NCI-H187 (cell line): Measurements from ENCODE around the gene PPP3CA.
"Not testable (repeated sequence)": the region's sequence is repeated elsewhere in the genome, so short reads cannot be mapped to it uniquely, and the experiment has no call there.

Source experiments
- DNase-seq, 2 experiments: peaks; one replicate each; lab custom pipeline; 2025; lab: John Stamatoyannopoulos, UW

Gene PPP3CA

DNA sequence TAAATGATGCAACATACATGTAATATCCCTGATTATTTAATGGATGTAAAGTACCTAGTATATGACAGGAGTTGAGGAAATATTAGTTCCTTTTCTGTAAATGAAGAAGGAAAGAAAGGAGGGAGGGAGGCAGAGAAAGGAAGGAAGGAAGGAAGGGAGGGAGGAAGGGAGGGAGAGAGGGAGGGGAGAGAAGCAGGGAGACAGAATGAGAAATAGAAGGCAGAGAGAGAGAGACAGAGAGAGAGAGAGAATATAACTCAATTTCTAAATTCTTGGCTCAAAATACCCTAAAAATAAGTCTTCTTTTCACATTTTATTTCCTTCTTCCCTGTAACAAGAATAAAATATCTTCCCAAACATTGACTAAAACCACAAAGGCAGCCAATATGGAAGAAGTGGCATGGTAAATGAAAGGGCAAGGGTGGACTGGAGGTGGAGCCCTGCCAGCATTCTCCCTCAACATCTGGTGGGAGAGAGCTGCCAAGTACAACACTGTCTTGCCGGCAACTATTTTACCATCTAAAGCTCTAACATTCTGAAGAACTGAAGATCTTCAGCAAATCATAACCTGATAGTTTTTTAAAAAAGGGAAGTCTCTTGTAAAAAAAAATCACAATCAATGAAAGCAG, 245.1 kb downstream of the PPP3CA start:
- DNase-seq: no peak

DNA sequence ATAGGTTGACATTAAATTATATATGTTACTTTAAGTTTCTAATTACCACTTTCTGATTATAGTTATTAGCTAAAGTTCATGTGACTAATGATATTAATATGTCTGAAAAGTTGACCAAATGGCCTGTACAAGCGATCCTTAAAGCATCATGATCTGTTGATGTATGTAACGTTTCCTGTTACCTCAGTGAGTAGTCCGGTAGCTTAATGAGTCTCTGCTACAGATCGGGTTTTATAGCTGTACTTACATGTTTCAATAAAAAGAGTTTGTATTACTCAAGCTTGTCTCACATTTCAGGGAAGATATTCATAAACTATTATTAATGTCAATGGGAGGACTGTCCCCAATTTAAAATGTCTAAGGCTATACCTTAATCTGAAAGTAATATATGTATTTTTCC, 246.3 kb downstream of the PPP3CA start:
- no peak for DNase-seq

DNA sequence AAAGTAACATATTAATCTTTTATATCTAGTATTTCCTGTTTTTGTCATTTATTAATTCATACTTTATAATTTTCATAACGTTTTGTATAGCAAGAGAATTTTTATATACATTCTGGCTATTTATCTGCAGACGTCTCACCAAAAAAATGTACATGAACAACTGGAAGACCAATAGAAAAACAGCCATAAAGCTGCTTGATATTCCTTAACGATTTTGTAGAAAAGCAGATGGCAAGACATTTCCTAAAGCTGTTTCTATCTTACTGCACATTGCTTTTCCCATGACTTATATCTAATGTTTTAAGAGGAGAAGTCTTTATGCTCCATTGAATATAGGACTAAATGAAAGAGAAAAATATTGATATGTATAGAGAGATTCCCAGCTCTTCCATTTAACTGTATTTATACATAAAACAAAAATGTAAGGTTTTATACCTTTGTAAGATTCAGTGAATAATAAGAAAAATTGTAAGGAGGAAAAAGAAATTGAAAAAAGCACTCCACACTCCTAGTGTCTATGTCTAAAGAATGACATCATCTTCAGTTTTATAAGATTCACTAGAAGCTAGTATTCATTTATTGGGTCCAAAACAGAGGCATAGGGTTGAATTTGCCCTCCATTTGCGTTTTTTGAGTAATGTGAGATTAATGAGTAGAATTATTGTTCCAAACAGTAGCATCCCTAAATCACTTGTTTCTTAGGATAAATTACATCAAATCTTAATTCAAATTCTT, 248.5 kb downstream of the PPP3CA start:
- DNase-seq: no peak

DNA sequence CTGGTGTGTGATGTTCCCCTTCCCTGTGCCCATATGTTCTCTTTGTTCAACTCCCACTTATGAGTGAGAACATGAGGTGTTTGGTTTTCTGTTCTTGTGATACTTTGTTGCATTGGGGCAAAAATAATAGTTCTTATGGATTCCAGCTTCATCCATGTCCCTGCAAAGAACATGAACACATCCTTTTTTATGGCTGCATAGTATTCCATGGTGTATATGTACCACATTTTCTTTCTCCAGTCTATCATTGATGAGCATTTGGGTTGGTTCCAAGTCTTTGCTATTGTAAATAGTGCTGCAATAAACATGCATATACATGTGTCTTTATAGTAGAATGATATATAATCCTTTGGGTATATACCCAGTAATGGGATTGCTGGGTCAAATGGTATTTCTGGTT, 254.7 kb downstream of the PPP3CA start:
- not testable (repeated sequence) for DNase-seq

DNA sequence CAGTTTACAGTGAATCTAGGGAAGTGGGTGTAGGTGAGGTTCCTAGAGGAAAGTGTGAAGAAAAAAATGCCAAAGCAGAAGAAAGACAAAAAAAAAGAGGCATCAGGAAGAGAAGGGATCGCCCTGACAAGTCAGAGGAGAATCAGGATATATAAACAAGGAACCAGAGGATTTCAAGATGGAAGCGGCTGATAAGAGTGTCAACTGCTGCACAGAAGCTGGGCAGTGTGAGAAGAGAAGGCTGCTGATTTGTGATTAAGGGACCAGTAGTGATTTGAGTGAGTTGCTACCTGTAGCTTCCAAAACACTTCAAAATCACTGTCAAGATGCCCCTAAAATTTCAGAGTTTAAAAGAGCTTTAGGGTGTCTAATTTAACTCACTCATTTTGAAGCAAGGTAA, 258.2 kb downstream of the PPP3CA start:
- no peak for DNase-seq

DNA sequence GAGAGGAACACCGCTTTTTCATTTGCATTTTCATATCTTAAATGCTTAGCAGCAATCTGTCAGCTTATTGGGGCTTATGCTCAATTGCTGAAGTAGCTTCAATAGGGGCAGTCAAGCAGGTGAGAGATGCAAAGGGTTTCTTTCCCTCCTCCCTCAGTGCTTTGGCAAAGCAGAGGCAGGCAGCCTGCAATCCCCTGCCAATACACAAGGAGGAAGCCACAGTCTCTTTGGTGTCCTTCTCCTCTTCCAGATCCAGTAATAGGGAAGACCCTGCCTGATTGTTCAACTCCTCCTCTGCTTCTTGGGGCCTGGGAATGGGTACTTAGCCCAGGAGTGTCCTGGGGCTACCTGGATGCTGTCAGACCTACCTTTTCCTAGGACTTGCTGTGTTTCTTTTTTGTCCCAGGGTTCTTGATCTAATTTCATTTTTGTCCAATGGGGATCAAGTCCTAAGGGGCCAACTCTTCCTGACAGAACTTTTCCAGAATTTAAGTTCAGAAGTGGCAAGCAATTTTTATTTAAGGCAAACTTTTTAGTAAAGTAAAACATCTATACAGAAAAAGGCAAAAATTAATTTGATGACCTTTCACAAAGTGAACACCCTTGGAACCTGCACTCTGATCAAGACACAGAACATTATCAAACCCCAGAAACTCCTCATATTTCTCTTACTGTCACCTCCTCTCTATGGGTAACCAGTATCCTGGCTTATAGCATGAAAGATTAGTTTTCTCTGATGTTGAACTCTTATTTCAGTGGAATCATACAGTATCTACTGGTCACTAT, 260.3 kb downstream of the PPP3CA start:
- DNase-seq: no peak

DNA sequence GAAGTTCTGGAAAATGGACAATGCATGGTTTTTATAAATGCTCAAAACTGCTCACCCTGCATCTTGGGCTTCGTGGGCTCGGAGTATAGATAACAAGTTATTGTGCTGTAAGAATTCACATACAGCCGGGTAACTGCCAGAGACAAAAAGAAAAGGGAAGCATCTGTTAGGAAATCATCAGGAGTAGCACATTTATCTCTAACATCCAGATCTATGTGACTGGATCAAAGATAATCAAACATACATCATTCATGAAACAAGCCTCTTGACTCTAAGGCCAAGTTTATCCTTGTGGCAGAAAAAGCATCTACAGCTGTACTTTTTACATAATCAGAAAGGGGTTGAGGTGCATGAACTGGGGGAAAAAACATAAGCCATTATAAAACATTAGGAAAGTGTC, 264.2 kb downstream of the PPP3CA start:
- no peak for DNase-seq

DNA sequence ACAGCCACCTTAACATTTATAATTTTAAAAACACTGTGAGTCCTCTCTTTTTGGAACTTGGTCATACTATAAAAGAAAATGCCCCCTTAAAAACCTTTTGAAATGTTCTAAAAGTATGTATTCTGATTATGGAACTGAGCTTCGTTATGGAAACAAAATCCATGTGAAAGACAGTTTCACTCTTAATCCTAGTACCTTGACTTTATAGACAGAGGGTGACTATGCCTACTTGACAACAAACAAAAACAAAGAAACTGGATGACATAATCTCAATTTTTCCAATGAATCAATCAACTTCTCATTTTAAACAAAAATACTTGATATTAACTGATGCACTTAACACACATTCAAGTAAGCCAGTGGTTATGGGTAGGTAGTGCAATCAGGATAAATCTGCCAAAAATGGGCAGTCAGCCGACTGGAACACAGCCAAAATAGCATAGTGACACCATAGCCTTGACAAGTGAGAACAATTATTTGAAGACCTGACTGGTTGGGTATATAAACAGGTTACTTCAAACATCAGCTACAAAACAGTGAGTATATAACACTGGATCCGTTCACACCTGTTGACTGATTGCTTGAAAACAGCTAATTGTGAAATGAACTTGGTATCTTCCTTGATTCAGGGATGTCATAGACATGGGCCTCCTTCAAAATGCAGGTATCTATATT, 265.5 kb downstream of the PPP3CA start:
- no peak for DNase-seq

DNA sequence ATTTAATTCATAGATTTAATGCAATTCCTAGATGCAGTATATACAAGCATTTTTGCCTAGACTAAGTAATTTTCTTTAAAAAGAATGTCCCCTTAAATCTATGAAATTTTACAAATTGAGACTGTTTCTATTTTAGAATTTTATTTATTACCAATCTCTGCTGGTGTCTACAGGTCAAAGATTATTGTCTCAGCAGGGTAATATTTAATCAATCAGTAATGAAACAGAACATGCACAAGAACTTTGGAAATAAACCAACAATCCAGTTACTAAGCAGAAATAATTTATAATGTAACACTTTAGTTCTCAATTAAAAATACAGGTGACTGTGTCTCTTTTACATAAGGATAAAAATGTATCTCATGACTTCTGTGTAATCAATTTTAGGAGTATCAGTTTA, 266.2 kb downstream of the PPP3CA start:
- DNase-seq: no peak

DNA sequence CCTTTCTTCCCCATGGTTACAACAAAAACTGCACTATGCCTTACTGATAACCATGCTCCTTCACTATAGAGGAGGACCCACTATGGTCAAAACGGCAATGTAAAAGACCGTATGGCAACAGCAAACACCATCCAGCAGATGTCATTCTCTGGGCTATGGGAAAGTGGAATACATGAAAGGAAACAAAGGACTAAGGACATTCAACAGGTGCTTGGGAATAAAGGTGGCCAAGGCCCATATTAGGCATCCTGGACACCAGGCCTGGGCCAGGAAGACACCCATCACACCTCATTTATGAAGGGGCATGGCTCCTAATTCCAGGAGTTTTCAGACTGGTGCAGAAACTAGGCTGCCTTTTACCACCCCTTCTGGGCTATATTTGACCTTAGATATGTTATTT, 268.4 kb downstream of the PPP3CA start:
- DNase-seq: no peak

DNA sequence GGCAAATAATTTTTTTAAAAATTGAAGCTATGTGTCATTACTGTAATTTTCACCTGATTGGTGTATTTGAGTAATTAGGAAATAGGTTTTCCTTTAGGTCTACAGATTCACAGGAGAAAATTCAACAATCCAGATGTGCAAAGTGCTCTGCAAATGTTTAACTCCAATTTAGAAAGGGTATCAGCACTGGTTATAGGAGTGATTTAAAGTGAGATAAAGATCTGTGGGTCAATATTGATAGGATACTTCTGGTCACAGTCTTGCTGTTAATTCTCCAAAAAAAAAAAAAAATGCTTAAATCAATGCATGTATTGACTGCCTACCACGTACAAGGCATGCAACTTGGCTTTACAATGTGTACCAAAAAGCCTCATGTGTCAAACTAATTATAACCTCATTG, 271.3 kb downstream of the PPP3CA start:
- DNase-seq: no peak

DNA sequence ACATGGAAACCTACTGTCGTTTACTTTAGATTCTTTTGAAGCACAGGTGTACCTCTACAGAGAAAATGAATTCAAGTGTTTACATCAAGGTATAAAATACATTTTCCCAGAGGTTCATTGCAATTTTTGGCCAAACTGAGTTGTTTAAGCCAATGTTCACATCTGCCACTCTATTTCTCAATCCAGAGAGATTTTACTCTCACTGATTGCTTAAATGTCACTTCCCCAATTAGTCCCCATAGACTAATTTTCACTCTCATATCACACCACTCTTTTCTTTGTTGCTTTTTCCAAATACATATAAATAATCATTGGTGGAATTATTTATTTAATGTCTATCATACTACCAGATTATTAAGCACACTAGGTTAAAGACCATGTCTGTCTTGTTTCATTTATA, 271.8 kb downstream of the PPP3CA start:
- DNase-seq: no peak

DNA sequence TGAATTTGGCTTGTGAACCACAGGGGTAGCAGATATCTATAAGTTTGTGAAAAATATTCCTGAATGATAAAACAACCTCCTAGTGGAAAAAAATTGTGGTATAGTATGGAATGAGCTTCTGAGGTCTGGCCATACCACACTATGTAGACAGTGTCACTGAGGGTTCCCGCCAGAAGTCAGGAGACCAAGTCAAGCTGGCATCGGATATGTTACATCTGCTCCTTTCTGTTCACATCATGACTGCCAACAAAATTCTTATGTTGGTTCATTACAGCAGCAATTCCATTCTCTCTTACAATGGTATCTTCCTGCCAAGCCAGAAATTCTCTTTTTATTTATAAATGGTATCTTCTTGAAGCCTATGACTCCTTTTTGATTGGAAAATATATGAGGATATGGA, 273.0 kb downstream of the PPP3CA start:
- DNase-seq: no peak

DNA sequence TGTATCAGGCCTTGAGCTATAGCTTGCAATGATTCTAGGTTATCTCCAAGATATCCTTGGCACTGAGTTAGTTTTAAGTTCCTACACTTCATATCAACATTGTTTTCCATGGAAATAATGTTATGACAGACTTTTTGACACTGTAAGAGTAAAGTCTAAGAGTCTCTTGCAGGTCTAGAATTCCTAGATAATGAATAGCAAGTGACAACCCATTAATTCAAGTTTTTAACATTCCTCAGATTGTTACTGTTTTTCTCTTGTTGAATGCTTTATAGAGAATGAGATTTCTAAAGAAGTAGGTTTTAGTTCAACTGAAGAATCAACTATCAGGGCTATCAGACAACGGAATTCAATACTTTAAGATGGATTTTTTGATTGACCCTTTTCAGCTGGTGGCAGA, 276.1 kb downstream of the PPP3CA start:
- no peak for DNase-seq

DNA sequence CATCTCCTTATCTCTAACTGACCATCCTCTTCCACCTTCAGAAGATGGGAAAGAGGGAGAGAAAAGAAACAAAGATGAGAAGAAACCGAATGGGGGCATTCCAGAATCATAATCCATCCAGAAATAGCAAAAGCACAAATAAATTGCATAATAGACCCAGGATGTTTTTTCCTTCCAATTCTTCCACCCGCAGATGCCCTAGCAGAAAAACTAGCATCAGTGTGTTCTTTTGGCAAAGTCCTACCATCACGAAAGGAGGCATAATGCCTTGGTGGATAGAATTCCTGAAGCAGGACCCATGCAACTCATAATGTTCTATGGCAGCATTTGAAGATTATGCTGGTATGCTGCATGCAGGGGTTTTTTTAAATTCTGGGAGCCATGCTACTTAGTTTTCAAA, 279.2 kb downstream of the PPP3CA start:
- no peak for DNase-seq

DNA sequence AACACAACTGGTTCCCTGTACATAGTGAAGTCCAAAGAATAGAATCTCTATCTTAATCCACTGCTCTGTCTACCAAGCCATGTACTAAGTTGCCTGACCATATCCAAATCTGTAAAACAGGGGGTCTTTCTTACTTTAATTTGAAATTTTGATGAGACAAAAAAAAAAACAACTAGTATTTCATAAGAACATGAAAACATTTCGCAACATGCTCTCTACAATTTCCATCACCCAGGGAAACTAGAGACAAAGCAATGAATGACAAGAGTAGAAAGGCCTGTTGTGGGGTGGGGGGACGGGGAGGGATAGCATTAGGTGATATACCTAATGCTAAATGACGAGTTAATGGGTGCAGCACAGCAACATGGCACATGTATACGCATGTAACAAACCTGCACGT, 279.9 kb downstream of the PPP3CA start:
- no peak for DNase-seq

DNA sequence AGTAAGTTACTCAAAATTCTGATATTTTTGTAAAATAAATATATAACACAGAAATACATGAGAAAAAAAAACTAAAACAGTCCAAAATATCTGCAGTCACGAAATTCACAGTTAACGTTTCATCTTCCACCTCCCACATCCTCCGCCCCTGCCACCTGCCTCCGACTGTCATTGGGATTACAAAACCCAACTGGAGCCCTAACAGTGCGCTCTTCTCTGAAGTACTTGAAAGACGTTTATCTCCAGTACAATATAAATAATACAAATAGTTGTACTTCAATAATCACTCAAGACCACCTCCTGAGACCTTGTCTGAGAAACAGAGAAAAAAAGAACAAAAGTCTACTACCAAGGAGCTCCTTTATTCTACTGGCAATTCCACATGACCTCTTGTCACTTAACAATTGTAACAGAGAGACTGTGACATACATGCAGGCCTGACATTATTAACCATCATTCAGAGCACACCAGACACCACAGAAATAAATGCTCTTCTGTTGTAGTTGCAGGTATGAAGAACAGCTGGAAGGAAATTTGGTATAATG, 280.6 kb downstream of the PPP3CA start:
- no peak for DNase-seq

DNA sequence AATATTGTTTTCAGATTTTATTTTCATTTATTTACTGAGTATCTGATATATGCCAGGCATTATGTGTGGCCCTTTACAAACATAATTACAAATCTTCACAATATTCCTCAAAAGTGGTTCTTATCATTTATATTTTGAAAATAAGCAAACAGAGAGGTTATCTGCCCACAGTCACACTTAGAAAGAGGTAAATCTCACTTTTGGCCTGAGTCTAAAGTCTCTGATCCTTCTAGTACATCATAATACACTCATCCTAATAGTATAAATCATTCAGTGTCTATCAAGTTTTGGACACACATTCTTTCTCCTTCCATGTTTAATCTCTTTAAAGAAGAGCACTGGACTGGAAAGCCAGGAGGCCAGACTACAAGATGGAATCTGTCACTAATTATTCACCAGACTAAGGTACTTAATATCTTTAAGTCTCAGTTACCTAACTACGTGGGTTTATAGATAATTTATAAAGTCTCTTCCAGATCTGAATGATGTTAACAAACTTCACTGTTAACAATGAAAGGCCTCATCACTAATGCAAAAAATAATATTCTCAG, 281.3 kb downstream of the PPP3CA start:
- no peak for DNase-seq

DNA sequence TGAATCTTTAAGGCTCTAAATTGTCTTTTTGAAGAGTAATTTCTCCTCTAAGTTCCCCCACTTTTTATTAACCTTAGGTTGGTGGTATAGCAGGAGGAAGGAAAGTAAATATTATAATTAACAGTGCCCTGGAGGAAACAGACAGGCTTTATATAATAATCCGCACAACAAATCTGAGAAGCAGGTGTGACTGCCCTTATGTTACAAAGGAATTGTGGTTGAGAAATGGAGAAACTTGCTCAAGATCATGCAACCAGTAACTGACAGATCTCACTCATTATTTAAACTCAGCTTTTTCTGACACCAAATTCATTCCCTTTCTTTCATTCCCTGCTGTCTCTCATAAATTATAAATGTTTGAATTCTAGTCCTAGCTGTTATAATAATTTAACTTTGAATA, 282.0 kb downstream of the PPP3CA start:
- no peak for DNase-seq

DNA sequence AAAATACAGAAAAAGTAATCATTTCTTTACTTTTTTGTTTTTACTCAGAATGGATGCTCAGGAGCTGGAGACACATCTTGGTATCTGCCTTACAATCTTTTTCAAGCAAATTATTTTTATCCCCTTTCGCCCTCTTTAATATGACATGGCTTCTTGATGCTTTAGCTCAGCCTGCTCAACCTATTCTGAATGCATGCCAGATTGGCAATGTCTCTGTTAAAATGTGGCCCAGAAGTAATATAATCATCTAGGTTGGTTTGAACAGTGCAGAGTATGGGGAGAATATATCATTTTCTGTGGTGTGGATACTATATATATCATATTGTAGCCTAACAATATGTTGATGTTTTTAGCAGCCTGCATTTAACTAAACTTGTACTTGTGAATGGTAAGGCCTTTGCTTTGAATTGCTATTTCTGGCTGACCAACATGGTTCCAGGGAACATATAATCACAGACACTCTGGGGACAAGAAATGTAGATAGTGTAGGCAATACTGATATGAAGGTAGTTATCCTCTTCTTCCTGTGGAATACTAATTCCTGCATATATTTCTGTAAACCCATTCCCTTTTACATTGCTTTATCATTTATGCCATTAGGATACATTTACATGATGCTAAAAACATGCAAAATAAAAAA, 282.7 kb downstream of the PPP3CA start:
- no peak for DNase-seq

DNA sequence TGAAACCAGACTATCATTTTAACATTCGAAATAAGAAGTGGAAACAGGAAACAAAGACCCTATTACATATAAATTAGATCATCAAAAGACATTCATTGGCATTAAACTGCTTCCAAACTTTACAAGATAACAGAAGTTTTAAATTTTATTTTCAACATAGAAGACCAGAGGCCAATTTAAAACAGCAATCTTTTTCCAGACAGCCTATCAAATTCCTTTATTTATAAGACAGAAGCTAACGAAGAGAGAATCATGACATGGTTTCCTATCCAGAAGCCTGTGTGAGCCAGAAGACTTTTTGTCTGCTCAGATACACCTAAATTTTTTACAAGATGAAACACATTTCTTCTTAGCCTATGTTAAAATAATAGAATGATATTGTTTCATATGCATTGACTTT, 291.9 kb downstream of the PPP3CA start:
- no peak for DNase-seq

DNA sequence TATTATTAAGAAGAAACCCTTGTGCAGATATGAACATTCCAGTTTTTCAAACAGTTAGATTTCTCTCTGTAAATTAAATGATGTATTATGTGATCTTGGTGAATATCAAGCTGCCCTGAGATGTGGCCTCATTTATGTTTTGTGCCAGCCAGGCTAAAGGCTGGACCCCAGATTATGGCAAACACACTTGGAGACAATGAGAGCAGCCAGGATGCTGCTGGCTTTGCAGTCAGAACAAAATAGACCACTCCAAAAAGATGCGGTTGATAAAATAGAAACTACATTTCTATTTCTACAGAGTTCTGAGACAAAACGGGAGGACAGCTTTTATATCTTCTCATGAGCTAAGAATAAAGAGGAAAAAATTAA, 296.5 kb downstream of the PPP3CA start:
- DNase-seq: no peak
